Heart left ventricle (tissue), 16 donors: Measurements from ENCODE around the gene TNRC6C. TPM values are rescaled to one million over a fixed set of nuclear protein-coding genes. Genes with fewer than 3 reads are reported as not detected.
A peak's percentile ranks its signal among the peaks of the same experiment; 100 is the strongest.

ENCODE experiments used
- ATAC-seq, 4 donors: fragments of 200-7000 bp; cut with Tn5 transposase; one replicate each; pipeline ENCODE4 v1.9.1; 2020 to 2022; ENCODE audit warnings: moderate library complexity in 4 of 4, mild to moderate bottlenecking in 3 of 4, moderate number of reproducible peaks in 1 of 4
- DNase-seq, 5 donors: peaks; one replicate each; pipeline ENCODE4 v3.0.0-alpha.2; 2020
- H3K27ac ChIP-seq, 12 donors: fragments of 200-600 bp; sonication (generic) in 4 of 12; one replicate each; pipeline versions ENCODE4 v1.5.0 to v1.8.0; 2016 to 2022; ENCODE audit warnings: mild to moderate bottlenecking in 2 of 12
- H3K27me3 ChIP-seq, 9 donors: fragments of 200-600 bp; sonication (generic) in 2 of 9; one replicate each; pipeline versions ENCODE4 v1.5.1 to v1.8.0; 2016 to 2022; ENCODE audit warnings: mild to moderate bottlenecking in 3 of 9
- H3K36me3 ChIP-seq, 9 donors: fragments of 200-600 bp; sonication (generic) in 2 of 9; one replicate each; pipeline versions ENCODE4 v1.5.0 to v1.8.0; 2018 to 2022; ENCODE audit warnings: mild to moderate bottlenecking in 2 of 9
- H3K4me1 ChIP-seq, 12 donors: fragments of 200-600 bp; sonication (generic) in 4 of 12; one replicate each; pipeline versions ENCODE4 v1.5.0 to v1.8.0; 2016 to 2022; ENCODE audit warnings: mild to moderate bottlenecking in 3 of 12
- H3K4me3 ChIP-seq, 12 donors: fragments of 200-600 bp; sonication (generic) in 4 of 12; one replicate each; pipeline versions ENCODE4 v1.5.0 to v1.8.0; 2017 to 2022; ENCODE audit warnings: mild to moderate bottlenecking in 9 of 12, moderate library complexity in 4 of 12
- H3K9me3 ChIP-seq, 12 donors: fragments of 200-600 bp; sonication (generic) in 4 of 12; one replicate each; pipeline versions ENCODE4 v1.5.0 to v1.8.0; 2016 to 2022; ENCODE audit warnings: mild to moderate bottlenecking in 1 of 12
- CTCF ChIP-seq, 12 donors: fragments of 200-600 bp; sonication (generic) in 4 of 12; IDR thresholded peaks; one replicate each; pipeline versions ENCODE4 v1.5.0 to v1.8.0; 2018 to 2022; ENCODE audit warnings: antibody characterized with exemption in 12 of 12, mild to moderate bottlenecking in 5 of 12
- POLR2A ChIP-seq, 2 donors: fragments of 450-650 bp; IDR thresholded peaks; one replicate each; pipeline ENCODE4 v1.6.1; 2017; ENCODE audit warnings: antibody characterized with exemption in 2 of 2, mild to moderate bottlenecking in 2 of 2, moderate library complexity in 2 of 2
- WGBS, 4 donors: extraction: QIAGEN DNeasy Blood & Tissue Kit in 2 of 4; methylation state at CpG; one replicate each; pipeline versions ENCODE4 v1.1.5 to v1.1.7; 2013 to 2018; 5-methylcytosine and 5-hydroxymethylcytosine counted together
- intact Hi-C, 10 donors: fragments of 100-400 bp; cut with DNase I; formaldehyde crosslinking; loops; one replicate each; pipeline versions ENCODE4 v1.11.1 to v1.14.2; 2022
- polyA plus RNA-seq, 2 donors: library from polyadenylated mRNA; stranded (reverse); fragments of 200-250 nt; gene quantifications; one replicate each; pipeline ENCODE4 v1.2.3, GENCODE V29; 2013
- total RNA-seq, 9 donors: library from RNA; depleted of rRNA in 2 of 9; stranded (reverse); fragments of >200 nt in 2 of 9; fragmentation: NEBNext Ultra II Directional in 3 of 9; extraction: Animal tissue kit (Norgen Biotek cat#: 25700) in 3 of 9; gene quantifications; one replicate each; pipeline versions ENCODE4 v1.1.0 to v1.2.4, GENCODE V29; 2016 to 2023
- donor health status: ischemic (EF 13 %, LVEDD 7.1; RV severe dilation, severe dysfunction).
- donor health status: healthy with polysubstance abuse.
- donor health status: DM: no; HTN: yes; CAD: no.
- donor health status: DM: no; HTN: no; CAD: no.
- donor health status: ischemic (EF 25% LVEDD 6.9; RV normal size, moderate dysfunction).
- donor health status: ischemic (EF 25% LVEDD 5.7; RV mildly dilated, moderate dysfunction).
- donor health status: healthy.
- donor health status: DM: yes; HTN: yes; CAD: no.
- donor health status: ischemic (EF 35%, LVEDD 5.7; RV mildly dilated, moderate dysfunction).
- donor health status: nonischemic (EF 11% LVEDD 7.7; RV severe dilation, severe dysfunction).
- donor health status: DM: yes; HTN: yes; CAD: no.
- donor health status: PGD.
- donor health status: ischemic (EF 29% LVEDD 5.4; RV normal size, mild dysfunction).
- donor health status: nonischemic (EF 23%, LVEDD 6.1; RV moderate dilation, normal function).

Gene TNRC6C
- total and polyA plus RNA-seq, 11 donors: 7.7 to 24.7 (median 19.0) TPM

GRCh38 chr17:78020717-78021108, 62.2 kb downstream of the TNRC6C start:
- ATAC-seq: peak in 2 of 4 donors; percentile 5 to 42
- intact Hi-C loops: loop anchor here in 3 of 10 donors (10.0 kb wide), 1 partner anchor 64 kb away; no protein-coding TSS in a partner anchor
- peaks cover 0 to 23% (median 5%) of the 10 kb centered on the region in 12 donors for H3K4me1 ChIP-seq

GRCh38 chr17:78022425-78022824, 63.9 kb downstream of the TNRC6C start:
- Histone ChIP-seq H3K4me3 (no peak overlapping the region), H3K9me3 (no peaks in the 10 kb centered on the region), H3K27ac (no peak overlapping the region), H3K36me3 (peaks cover 0 to 17% (median 0%) of the 10 kb centered on the region in 9 donors), H3K27me3 (no peaks in the 10 kb centered on the region), H3K4me1 (peaks cover 0 to 40% (median 21%) of the 10 kb centered on the region in 12 donors)
- intact Hi-C loops: loop anchor here in 3 of 10 donors (10.0 kb wide), 1 partner anchor 62 kb away; no protein-coding TSS in a partner anchor
- TF ChIP-seq CTCF (IDR thresholded peaks at IDR 0.05) (no peak), POLR2A (IDR thresholded peaks at IDR 0.05) (no peak)
- DNase-seq (no peak), ATAC-seq (no peak)
- 76 to 88% (median 83%) methylated on average over 2 of the region's 2 CpGs for WGBS, 4 donors

More at GRCh38 chr17:78020717-78021108, 62.2 kb downstream of the TNRC6C start:
- TF ChIP-seq POLR2A (IDR thresholded peaks at IDR 0.05) (no peak), CTCF (IDR thresholded peaks at IDR 0.05) (no peak)
- Histone ChIP-seq H3K27ac (no peak overlapping the region), H3K4me3 (no peak overlapping the region), H3K9me3 (no peaks in the 10 kb centered on the region), H3K27me3 (no peaks in the 10 kb centered on the region), H3K36me3 (peaks cover 0 to 17% (median 0%) of the 10 kb centered on the region in 9 donors)
- 33 to 58% (median 39%) methylated on average over 1 of the region's 1 CpG for WGBS, 4 donors
- DNase-seq: no peak

- peaks cover 0 to 42% (median 24%) of the 10 kb centered on the region in 12 donors for H3K4me1 ChIP-seq
- no peaks in the 10 kb centered on the region for H3K27me3 ChIP-seq
- no peak overlapping the region for H3K4me3 ChIP-seq
- WGBS, 4 donors: 86 to 93% (median 89%) methylated on average over 5 of the region's 5 CpGs
- intact Hi-C loops: loop anchor here in 3 of 10 donors (10.0 kb wide), 1 partner anchor 62 kb away; no protein-coding TSS in a partner anchor
- DNase-seq (no peak), ATAC-seq (no peak)
- TF ChIP-seq POLR2A (IDR thresholded peaks at IDR 0.05): no peak
- no peak for TF ChIP-seq CTCF (IDR thresholded peaks at IDR 0.05)
- no peak overlapping the region for H3K27ac ChIP-seq
- H3K9me3 ChIP-seq: no peaks in the 10 kb centered on the region
- H3K36me3 ChIP-seq: peaks cover 0 to 17% (median 0%) of the 10 kb centered on the region in 9 donors
These were observed 64.5 kb downstream of the TNRC6C start for GRCh38 chr17:78023042-78023441.

GRCh38 chr17:78026381-78026780, 67.9 kb downstream of the TNRC6C start:
- 76 to 89% (median 88%) methylated on average over 2 of the region's 2 CpGs for WGBS, 4 donors
- H3K27me3 ChIP-seq: no peaks in the 10 kb centered on the region
- no peak overlapping the region for H3K4me3 ChIP-seq
- H3K9me3 ChIP-seq: no peaks in the 10 kb centered on the region
- ATAC-seq: no peak
- intact Hi-C loops: loop anchor here in 4 of 10 donors (5.0 to 10.0 kb wide), 2 partner anchors 56 to 58 kb away; no protein-coding TSS in a partner anchor
- no peak for DNase-seq
- TF ChIP-seq CTCF (IDR thresholded peaks at IDR 0.05) (no peak), POLR2A (IDR thresholded peaks at IDR 0.05) (no peak)
- peak overlapping the region in 2 of 12 donors; percentile 26 to 45 for H3K27ac ChIP-seq
- peaks cover 0 to 24% (median 13%) of the 10 kb centered on the region in 12 donors for H3K4me1 ChIP-seq
- H3K36me3 ChIP-seq: peaks cover 0 to 25% (median under 1%) of the 10 kb centered on the region in 9 donors
